GM19468 (cell line): ENCODE measurements around the gene SRPK3.
"Not testable (repeated sequence)": the region's sequence is repeated elsewhere in the genome, so short reads cannot be mapped to it uniquely, and the experiment has no call there.

ENCODE experiments used
- ATAC-seq: cut with Tn5 transposase; IDR thresholded peaks from one replicate; pipeline ENCODE4 v1.9.1; 2021; ENCODE audit warnings: mild to moderate bottlenecking, moderate library complexity, moderate number of reproducible peaks; ENCODE audit not compliant: unreplicated experiment; ENCODE audit errors: extremely low read depth

Gene SRPK3

DNA sequence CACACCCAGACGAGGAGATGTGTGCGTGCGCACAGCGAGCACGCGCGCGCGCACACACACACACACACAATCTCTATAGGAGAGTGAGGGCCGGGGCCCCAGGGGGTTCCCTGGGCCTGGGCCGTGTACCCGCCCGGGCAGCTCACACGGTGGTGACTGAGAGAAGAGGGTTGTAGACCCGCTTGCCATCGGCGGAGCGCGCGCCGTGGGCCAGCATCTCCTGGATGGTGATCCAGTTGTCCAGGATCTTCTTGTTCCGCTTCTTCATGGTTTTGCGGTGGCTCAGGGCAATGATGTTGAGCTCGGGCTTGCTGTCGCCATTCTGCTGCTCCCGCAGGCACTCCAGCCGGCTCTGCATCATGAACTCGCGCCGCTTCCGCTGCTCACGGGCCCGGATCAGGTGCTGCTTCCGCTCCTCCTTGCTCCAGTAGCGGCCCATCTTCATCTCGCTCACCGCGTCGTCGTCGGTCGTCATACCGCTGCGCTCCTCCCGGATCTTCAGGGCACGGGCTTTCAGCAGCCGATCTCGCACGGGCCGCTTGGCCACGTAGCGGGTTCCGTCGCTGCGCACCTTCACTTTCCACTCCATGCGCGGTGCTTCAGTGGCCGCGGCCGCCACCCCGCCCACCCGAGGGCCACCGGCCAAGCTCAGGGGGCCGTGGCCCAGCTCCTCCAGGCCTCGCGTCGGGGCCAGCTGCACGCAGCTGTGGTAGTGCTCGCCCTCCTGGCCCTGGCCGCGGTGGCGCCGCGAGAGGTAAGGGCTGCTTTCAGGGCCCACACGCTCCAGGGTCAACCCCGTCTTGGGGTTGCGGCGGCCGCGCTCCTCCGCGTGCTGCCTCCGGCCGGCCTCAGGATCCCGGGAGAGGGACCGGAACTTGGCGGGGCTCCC, 22.6 kb downstream of the SRPK3 start:
- no peak for ATAC-seq

GRCh38 chrX:153804100-153804595, 23.3 kb downstream of the SRPK3 start:
- ATAC-seq = no peak

DNA sequence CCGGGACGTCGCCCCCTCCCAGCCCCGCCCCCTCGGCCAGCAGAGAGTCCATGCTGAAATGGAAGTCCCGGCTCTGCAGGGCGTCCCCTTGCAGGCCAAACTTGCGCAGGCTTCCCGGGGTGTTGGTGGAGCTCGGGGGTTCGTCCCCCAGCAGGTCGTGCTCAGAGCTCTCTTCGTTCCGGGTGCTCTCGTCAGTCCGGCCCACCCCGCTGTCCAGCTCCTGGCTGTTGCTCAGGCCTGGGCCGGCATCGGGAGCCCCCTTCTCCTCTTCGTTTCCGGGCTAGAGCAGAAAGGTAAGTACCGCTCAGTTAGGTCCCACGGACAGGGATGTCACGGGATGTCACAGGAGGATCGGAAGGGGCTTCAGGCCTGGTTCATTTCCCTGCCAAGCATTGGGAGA, 23.8 kb downstream of the SRPK3 start:
- ATAC-seq = no peak

DNA sequence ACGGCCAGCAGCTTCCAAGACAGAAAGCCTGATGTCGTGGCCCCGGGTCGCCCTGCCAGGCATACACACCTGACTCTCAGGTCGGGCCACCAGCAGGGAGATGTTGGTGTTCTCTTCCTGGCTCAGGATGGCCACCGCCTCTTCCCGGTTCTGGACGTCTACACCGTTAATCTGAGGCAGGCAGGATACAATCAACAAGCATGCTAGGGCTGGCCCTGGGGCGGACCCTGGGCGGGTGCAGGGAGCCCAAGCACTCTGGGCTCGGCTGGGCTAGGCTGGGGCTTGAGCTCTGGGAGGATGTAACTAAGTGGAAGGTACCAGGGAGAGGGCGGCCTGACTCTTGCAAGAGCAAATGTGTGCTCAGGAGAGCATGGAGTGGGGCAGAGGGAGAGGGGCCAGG, 24.6 kb downstream of the SRPK3 start:
- ATAC-seq = no peak

DNA sequence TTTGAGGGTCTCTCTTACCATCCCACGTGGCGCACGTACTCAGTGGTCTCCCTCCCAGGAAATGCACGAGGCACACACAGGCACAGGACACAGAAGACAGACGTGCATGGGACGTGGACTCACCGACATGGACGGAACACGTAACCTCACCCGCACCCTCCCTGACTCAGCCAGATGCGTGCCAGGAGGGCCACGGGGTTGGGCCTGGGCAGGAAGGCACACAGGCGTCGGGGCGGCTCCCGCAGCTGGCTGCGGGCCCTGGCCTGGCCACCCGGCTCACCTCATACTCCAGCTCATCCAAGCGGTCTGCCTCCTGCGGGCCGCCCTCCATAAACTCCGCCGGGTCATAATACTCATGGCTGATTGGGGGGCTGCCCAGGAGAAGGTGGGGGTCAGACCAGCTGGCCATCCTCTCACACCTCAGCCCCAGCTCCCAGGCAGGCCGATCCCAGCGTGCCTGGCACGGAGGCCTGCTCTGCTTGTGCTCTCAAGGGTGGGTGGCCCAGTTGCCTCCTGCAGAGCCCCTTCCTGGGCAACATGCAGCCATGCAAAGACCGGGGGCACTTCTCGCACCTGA, 26.2 kb downstream of the SRPK3 start:
- no peak for ATAC-seq

GRCh38 chrX:153807976-153808375, 27.1 kb downstream of the SRPK3 start:
- no peak for ATAC-seq

GRCh38 chrX:153812220-153812619, 31.4 kb downstream of the SRPK3 start:
- ATAC-seq = no peak

DNA sequence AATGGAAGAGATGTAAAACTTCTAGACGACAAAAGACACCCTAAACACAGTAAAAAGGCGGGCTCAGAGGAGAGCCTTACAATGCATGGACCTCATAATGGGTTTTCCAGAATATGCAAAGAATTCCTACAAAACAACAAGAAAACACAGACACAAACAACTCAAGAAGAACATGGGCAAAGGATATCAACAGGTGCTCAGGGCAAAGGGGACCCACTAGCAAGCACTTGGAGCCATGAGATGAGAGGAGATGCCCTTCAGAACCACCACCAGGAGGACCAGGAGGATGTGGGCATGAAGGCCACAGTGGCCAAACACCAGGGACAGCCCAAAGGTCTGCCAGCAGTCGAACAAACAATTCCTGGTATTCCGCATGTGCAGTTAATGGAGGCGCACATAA, 32.3 kb downstream of the SRPK3 start:
- no peak for ATAC-seq

- ATAC-seq = no peak
Observed at GRCh38 chrX:153814591-153815315, 33.9 kb downstream of the SRPK3 start.

DNA sequence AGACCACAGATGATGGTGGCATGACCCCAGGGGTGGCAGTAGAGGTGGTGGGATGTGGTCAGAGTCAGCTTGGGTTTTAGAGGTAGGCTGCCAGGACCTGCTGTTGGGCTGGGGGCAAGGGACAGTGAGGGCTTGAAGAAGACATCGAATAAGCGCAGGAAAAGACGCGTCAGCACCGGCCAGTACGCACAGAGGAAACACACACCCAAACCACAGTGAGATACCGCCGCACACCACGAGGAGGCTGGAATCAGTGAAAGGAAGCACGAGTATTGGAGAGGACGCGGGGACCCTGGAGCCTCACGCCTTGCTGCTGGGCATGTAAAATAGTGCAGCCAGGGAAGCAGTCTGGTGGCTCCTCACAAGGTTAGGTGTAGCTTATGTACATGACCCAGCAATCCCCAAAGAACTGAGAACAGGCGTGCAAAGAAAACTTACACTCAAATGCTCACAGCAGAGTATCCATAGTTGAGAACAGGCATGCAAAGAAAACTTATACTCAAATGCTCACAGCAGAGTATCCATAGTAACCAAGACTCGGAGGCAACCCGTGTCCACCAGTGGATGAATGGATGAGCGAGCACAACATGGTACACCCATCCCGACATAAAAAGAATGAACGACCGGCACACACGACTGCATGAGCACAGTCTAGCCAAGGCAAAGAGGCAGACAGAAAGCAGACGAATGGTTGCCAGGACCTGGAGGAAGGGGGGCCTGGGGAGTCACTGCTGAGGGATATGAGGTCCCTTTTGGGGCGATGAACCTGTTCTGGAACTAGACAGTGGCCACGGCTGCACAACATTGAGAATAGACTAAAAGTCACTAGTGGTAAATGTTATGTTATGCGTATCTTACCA, 36.2 kb downstream of the SRPK3 start:
- ATAC-seq = no peak

DNA sequence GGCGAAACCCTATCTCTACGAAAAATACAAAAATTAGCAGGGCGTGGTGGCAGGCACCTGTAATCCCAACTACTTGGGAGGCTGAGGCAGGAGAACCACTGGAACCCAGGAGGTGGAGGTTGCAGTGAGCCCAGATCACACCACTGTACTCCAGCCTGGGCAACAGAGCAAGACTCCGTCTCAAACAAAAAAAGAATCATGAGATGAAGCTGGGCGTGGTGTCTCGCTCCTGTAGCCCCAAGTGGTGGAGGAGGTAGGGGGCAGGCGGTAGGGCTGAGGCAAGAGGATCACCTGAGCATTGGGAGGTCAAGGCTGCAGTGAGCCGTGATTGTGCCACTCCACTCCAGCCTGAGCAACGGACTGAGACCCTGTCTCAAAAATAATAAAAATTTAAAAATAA, 37.2 kb downstream of the SRPK3 start:
- not testable (repeated sequence) for ATAC-seq

DNA sequence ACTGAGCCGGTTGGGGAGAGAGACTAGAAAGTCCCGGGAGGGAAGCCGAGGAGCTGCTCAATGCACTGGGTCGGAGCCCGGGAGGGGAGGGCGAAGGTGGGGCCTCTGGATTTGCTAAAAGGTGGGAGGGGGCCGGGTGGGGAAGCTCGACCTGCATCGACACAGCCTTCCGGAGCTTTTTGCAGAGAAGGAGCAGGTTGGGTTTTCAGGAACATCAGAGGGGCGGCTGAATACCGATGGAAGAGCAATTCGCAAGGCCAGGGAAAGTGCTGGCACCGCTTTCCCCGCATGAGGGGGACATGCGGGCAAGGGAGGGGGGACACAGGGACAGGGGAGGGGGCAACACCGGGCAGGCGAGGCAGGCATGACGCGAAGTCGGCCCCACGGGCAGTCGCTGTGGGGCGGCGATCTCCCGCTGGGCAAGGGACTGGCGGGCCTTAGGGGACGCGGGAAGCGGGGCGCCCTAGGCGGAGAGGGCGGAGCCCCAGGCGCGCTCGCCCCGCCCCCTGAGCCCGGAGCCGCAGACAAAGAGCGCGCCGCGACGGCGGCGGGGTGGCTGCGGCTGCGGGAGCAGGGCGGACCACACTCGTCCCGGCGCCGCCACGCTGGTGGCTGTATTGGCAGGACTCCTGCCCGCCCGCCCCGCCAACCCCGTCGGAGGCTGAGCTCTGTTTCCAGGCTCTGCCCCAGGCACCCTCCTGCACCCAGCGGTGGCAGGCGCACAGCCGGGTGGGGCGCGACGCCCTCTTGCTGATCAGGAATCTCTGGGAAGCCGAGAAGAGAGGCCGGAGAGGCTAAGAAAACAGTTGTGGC, 37.9 kb downstream of the SRPK3 start:
- ATAC-seq = no peak

DNA sequence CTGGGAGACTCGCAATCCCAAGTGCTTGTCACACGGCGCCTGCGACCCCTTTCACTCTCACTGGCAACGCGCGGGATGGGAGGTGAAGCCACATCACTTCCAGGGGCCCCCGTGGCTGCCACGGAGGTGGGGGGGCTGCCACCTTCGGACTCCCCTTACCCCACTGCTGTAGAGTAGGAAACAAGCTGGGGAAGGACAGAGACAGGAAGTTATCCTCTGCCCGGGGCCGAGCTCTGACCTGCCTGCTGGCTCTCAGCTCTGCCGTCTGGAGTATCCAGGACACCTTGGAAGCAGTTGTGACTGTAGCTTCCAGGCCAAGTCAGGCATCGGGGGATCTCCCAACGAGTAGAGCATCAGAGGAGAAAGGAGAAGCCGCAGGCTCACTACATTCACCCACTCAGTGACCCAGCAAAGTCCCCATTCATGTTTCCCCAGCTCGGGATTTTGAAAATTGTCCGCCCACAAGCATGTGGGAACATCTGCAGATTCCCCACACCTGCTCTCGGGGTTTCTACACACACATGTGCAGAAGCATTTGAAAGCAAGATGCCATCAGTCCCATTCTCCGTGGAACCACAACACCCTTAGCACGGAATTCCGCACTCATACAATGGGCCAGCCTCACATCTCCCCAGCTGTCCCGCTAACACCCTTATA, 38.7 kb downstream of the SRPK3 start:
- ATAC-seq = no peak

DNA sequence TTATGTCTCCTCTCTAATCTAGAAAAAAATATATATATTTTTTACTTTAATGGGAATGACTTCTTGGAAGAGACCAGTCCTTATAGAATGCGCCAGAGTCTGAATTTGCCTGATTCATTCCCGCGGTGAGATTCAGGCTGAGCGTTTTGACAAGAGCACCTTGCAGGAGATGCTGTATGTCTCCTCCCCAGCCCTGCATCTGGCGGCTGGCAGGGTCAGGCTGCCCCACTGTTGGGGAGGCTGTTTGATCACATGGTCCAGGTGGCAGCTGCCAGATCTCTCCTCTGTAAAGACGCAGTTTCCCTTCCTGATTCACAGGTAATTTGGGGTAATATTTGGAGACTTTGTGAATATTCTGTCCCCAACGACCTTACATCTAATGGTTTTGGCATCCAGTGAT, 39.8 kb downstream of the SRPK3 start:
- ATAC-seq = no peak

GRCh38 chrX:153821066-153821465, 40.2 kb downstream of the SRPK3 start:
- ATAC-seq = no peak

DNA sequence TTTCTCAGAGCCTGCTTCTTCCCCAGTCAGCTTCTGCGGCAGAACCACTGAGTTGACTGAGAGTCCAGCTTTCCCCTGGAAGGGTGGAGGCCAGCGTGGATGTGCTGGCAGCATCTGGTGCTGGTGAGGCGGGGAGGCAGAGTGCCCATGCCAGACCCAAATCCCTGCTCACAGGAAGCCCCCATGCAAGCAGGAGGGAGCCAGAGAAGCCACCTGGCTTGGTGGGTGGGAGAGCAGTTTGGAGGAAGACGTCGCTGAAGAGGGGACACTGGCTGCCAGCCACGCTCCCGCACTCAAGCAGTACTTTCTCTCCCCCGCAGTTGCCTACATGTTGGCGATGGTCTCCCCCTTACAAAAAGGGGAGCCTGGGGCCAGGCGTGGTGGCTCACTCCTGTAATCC, 43.5 kb downstream of the SRPK3 start:
- no peak for ATAC-seq

DNA sequence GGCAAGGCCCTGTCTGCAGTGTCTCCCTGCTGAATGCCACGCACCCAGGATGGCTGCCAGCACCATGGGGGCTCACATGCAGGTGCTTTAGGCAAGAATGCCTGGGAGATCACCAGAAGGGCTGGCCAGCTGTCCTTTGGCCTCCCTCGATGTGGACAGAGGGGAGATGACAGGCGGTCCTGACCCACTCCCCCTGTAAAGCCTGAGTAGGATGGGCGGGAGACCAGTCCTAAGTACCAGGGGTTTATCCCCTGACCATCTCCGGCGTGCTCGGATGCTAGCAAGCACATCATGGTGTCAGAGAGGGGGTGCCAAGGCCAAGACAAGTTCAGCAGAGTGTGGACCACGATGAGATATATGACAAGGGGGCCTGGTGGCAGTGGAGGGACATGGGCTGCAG, 44.2 kb downstream of the SRPK3 start:
- ATAC-seq = no peak

GRCh38 chrX:153827016-153827415, 46.2 kb downstream of the SRPK3 start:
- no peak for ATAC-seq

DNA sequence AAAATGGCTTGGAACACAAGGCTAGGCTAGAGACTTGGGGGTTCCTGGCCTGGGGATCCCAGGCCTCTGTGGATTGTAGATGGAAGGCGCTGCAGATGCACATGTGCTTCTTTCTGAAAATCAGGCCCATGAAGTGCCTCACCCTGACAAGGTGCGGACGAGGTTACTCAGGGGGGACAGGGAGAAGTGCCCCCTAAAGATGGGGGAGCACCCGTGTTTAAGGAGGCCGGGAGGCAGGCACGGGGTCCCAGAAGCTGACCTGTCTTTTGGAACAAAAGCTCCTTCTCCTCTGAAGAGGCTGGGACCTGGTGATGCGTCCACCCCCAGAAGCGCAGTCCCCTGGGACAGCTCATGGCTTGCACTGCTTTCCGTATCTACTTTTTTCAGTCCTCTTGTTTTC, 47.1 kb downstream of the SRPK3 start:
- ATAC-seq = no peak
